AG04449 (cell line): Measurements from ENCODE around the gene HBM.
"Not testable (repeated sequence)": the region's sequence is repeated elsewhere in the genome, so short reads cannot be mapped to it uniquely, and the experiment has no call there.

Experiments
- CTCF ChIA-PET: fragments of 350-600 bp; formaldehyde crosslinking; extraction: SDS; loops from one replicate; lab custom pipeline; 2021; ENCODE audit warnings: antibody characterized with exemption; lab: Yijun Ruan, JAX
- POLR2A ChIA-PET: fragments of 400-600, 350-600 bp; formaldehyde crosslinking; extraction: SDS; loops from one replicate; lab custom pipeline; 2020; ENCODE audit warnings: antibody characterized with exemption, inconsistent platforms; lab: Yijun Ruan, JAX
- DNase-seq: peaks from one replicate; pipeline ENCODE4 v3.0.0-alpha.2; 2010; ENCODE audit warnings: low read depth, low spot score
- H3K4me3 ChIP-seq: 2 replicates; pipeline ENCODE4 v1.5.1; 2011; ENCODE audit warnings: low read depth, mild to moderate bottlenecking, control low read depth, low read length
- CTCF ChIP-seq: IDR thresholded peaks from one replicate; pipeline ENCODE4 v1.5.1; 2011; ENCODE audit warnings: mild to moderate bottlenecking, moderate library complexity, low read length, control low read depth, inconsistent platforms; ENCODE audit not compliant: insufficient read depth; ENCODE audit errors: missing control alignments

The HBM gene

GRCh38 chr16:170788-171187 lies 5.0 kb downstream of the HBM start:
- CTCF ChIA-PET, result interaction anchor here (0.9 to 1.5 kb wide), 3 partner anchors 10 to 74 kb away, joined by 3 to 5 read pairs (median 3); partner anchors contain the start of gene HBQ1
- POLR2A ChIA-PET, result no interaction called here
- no peak overlapping the region for H3K4me3 ChIP-seq
- DNase-seq, result no peak
- TF ChIP-seq CTCF, result no peak

- DNase-seq, H3K4me3 ChIP-seq, POLR2A ChIA-PET: not testable (repeated sequence)
- CTCF ChIA-PET, result interaction anchor here (1.5 kb wide), 1 partner anchor 9 kb away, joined by 3 read pairs; no protein-coding TSS in a partner anchor
Measured at GRCh38 chr16:172374-172941, 6.7 kb downstream of the HBM start, which contains the start of gene HBA2. HBA2 (plus strand) TSS chr16:172876; CDS start chr16:172913, 37 bp downstream.

- POLR2A ChIA-PET, H3K4me3 ChIP-seq, DNase-seq, CTCF ChIA-PET: not testable (repeated sequence)
Measured at GRCh38 chr16:173211-173854, 7.6 kb downstream of the HBM start.

- CTCF ChIA-PET, result interaction anchor here (1.5 to 1.9 kb wide), 2 partner anchors 67 to 108 kb away, joined by 5 to 8 read pairs; no protein-coding TSS in a partner anchor
- H3K4me3 ChIP-seq, DNase-seq, POLR2A ChIA-PET: not testable (repeated sequence)
Measured at GRCh38 chr16:173928-174769, 8.4 kb downstream of the HBM start.

GRCh38 chr16:175011-175949 lies 9.5 kb downstream of the HBM start:
- DNase-seq, result no peak
- ChIA-PET POLR2A (interaction anchor here (0.6 kb wide), 1 partner anchor 23 kb away, joined by 3 read pairs; no protein-coding TSS in a partner anchor), CTCF (interaction anchor here (1.5 to 1.9 kb wide), 2 partner anchors 68 to 110 kb away, joined by 5 to 8 read pairs; no protein-coding TSS in a partner anchor)
- no peak for TF ChIP-seq CTCF
- no peak overlapping the region for H3K4me3 ChIP-seq

GRCh38 chr16:176006-176405 lies 10.2 kb downstream of the HBM start:
- DNase-seq, H3K4me3 ChIP-seq, POLR2A ChIA-PET: not testable (repeated sequence)
- CTCF ChIA-PET, result interaction anchor here (1.9 kb wide), 1 partner anchor 69 kb away, joined by 8 read pairs; no protein-coding TSS in a partner anchor

GRCh38 chr16:176477-177382 lies 11.0 kb downstream of the HBM start, which contains the start of gene HBA1:
HBA1 (plus strand) TSS chr16:176680; CDS start chr16:176717, 37 bp downstream.
- CTCF ChIA-PET, result interaction anchor here (2.4 kb wide), 1 partner anchor 70 kb away, joined by 15 read pairs; no protein-coding TSS in a partner anchor
- POLR2A ChIA-PET, H3K4me3 ChIP-seq, DNase-seq: not testable (repeated sequence)
